Neural progenitor cell (in vitro differentiated cells): ENCODE results near the gene CHRNA4.
"Not testable (repeated sequence)": the region's sequence is repeated elsewhere in the genome, so short reads cannot be mapped to it uniquely, and the experiment has no call there.

Experiments
- CTCF ChIP-seq: fragments of 200-600 bp; sonication (generic); IDR thresholded peaks from 2 replicates; pipeline ENCODE4 v1.5.1; 2017; ENCODE audit warnings: antibody characterized with exemption, mild to moderate bottlenecking
- EZH2 ChIP-seq: fragments of 200-600 bp; sonication (generic); IDR thresholded peaks from 2 replicates; pipeline ENCODE4 v1.6.1; 2017; ENCODE audit warnings: antibody characterized with exemption, mild to moderate bottlenecking, moderate library complexity
- EZH2phosphoT487 ChIP-seq: fragments of 200-600 bp; sonication (generic); IDR thresholded peaks from 2 replicates; pipeline ENCODE4 v1.6.1; 2017; ENCODE audit warnings: antibody characterized with exemption

- TF ChIP-seq CTCF, EZH2, EZH2phosphoT487: not testable (repeated sequence)
Measured at GRCh38 chr20:63339154-63340094, 21.7 kb downstream of the CHRNA4 start.
